Measurements from ENCODE around the gene NUP42.

DNA sequence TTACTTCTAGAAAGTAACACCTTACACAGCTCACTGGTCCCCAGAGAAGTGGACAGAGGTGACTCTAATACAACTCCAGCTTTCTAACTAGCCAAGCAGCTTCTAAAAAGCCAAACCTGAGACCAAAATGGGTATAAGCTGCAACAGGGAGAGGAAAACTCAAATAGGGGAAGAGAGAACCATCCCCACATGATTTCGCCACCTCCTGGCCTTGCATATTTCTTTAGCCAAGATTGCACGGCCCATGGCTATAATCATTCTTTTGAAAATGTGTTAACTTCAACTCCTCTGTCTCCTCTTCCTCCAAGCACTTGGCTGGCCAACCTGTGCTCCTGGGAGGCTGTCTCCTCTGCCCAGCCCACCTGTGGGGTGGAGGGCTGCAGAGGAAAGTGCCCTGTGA, 28.7 kb downstream of the NUP42 start:
- TF ChIP-seq POLR2A (IDR thresholded peaks at IDR 0.05; ENCODE audit: low read depth, low read length) (no peak), TAF1 (IDR thresholded peaks at IDR 0.05; ENCODE audit: borderline replicate concordance, low read depth, low read length) (no peak), POLR2AphosphoS5 (IDR thresholded peaks at IDR 0.05; ENCODE audit: low read depth, low read length) (no peak)
